Lung (tissue), 12 donors: ENCODE data around the gene EPB41L2. TPM values are rescaled to one million over a fixed set of nuclear protein-coding genes. Genes with fewer than 3 reads are reported as not detected.

Experiments used
- ATAC-seq: fragments of 200-7000 bp; cut with Tn5 transposase; one replicate; pipeline ENCODE4 v1.9.1; 2020; ENCODE audit warnings: moderate number of reproducible peaks; ENCODE audit not compliant: insufficient read depth, low FRiP score
- DNase-seq, 3 donors: peaks; one replicate each; pipeline ENCODE4 v3.0.0-alpha.2; 2013 to 2017
- H3K27ac ChIP-seq, 2 donors: one replicate each; pipeline ENCODE4 v1.5.1; 2013; ENCODE audit warnings: mild to moderate bottlenecking in 2 of 2, moderate library complexity in 2 of 2, control low read depth in 1 of 2, inconsistent platforms in 1 of 2, low read depth in 1 of 2, low read length in 1 of 2
- H3K27me3 ChIP-seq, 3 donors: one replicate each; pipeline ENCODE4 v1.5.1; 2013; ENCODE audit warnings: low read length in 2 of 3; ENCODE audit not compliant: control insufficient read depth in 3 of 3, insufficient read depth in 3 of 3
- H3K36me3 ChIP-seq, 4 donors: one replicate each; pipeline ENCODE4 v1.5.1; 2013; ENCODE audit warnings: low read length in 4 of 4, mild to moderate bottlenecking in 1 of 4, moderate library complexity in 1 of 4; ENCODE audit not compliant: control insufficient read depth in 4 of 4, insufficient read depth in 4 of 4
- H3K4me1 ChIP-seq, 5 donors: one replicate each; pipeline ENCODE4 v1.5.1; 2013; ENCODE audit warnings: low read length in 5 of 5, mild to moderate bottlenecking in 2 of 5, moderate library complexity in 1 of 5; ENCODE audit not compliant: control insufficient read depth in 5 of 5, insufficient read depth in 5 of 5
- H3K4me3 ChIP-seq: one replicate; pipeline ENCODE4 v1.5.1; 2013; ENCODE audit warnings: mild to moderate bottlenecking, control low read depth, moderate library complexity
- H3K9ac ChIP-seq, 2 donors: one replicate each; pipeline ENCODE4 v1.5.1; 2013; ENCODE audit warnings: low read length in 2 of 2, control low read depth in 1 of 2; ENCODE audit not compliant: insufficient read depth in 1 of 2
- H3K9me3 ChIP-seq, 4 donors: one replicate each; pipeline ENCODE4 v1.5.1; 2013; ENCODE audit warnings: low read length in 3 of 4, mild to moderate bottlenecking in 1 of 4, moderate library complexity in 1 of 4; ENCODE audit not compliant: control insufficient read depth in 4 of 4, insufficient read depth in 3 of 4
- WGBS, 2 donors: extraction: QIAGEN DNeasy Blood & Tissue Kit; methylation state at CpG; one replicate each; pipeline ENCODE4 v1.1.7; 2013; 5-methylcytosine and 5-hydroxymethylcytosine counted together
- polyA plus RNA-seq, 2 donors: library from polyadenylated mRNA; stranded (reverse); fragments of 200-250 nt; gene quantifications; one replicate each; pipeline ENCODE4 v1.2.1, GENCODE V29; 2013
- total RNA-seq, 2 donors: library from RNA; depleted of rRNA in 1 of 2; stranded (reverse); fragments of >200 nt in 1 of 2; gene quantifications; one replicate each; pipeline ENCODE4 v1.2.1, GENCODE V29; 2014 to 2021
- TF ChIP-seq, protein P1 (sequence below): IDR thresholded peaks from 2 replicates; pipeline ENCODE4 v1.5.1; 2012; ENCODE audit warnings: mild to moderate bottlenecking; ENCODE audit errors: control extremely low read depth, extremely low read depth
- donor health status: control.
- donor health status: control.
- donor health status: Bipolar disorder and iron deficiency.
- donor health status: healthy.
- donor health status: DM: yes; HTN: yes; CAD: no.

EPB41L2 gene
- total and polyA plus RNA-seq, 4 donors: 21.9 to 265 (median 52.7) TPM

DNA sequence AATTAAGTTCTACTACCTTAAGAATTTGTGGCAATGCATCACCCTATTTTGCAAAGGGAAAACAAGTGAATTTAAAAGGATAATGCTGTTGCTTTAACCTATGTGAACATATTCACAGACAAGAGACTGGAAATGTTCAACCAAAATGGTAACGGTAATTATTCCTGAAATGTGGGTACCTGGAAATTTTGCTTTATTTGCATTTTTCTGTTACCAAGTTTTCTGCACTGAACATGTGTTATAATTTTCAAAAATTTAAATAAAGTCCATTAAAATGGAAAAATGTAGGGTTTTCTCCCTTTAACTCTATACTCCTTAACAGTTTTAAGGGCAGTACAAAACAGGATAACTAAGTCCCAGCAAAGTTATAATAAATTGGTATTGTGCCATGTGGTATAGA lies 66.4 kb downstream of the EPB41L2 start:
- DNase-seq: no peak
- no peak overlapping the region for H3K27ac ChIP-seq
- H3K9me3 ChIP-seq: no peaks in the 10 kb centered on the region
- H3K4me1 ChIP-seq: peaks cover 5 to 53% (median 8%) of the 10 kb centered on the region in 5 donors
- H3K27me3 ChIP-seq: no peaks in the 10 kb centered on the region
- no peak overlapping the region for H3K4me3 ChIP-seq
- WGBS, 2 donors: 89 to 93% methylated on average over 1 of the region's 1 CpG
- H3K36me3 ChIP-seq: no peaks in the 10 kb centered on the region
- H3K9ac ChIP-seq: no peak overlapping the region
- TF ChIP-seq, protein P1, sequence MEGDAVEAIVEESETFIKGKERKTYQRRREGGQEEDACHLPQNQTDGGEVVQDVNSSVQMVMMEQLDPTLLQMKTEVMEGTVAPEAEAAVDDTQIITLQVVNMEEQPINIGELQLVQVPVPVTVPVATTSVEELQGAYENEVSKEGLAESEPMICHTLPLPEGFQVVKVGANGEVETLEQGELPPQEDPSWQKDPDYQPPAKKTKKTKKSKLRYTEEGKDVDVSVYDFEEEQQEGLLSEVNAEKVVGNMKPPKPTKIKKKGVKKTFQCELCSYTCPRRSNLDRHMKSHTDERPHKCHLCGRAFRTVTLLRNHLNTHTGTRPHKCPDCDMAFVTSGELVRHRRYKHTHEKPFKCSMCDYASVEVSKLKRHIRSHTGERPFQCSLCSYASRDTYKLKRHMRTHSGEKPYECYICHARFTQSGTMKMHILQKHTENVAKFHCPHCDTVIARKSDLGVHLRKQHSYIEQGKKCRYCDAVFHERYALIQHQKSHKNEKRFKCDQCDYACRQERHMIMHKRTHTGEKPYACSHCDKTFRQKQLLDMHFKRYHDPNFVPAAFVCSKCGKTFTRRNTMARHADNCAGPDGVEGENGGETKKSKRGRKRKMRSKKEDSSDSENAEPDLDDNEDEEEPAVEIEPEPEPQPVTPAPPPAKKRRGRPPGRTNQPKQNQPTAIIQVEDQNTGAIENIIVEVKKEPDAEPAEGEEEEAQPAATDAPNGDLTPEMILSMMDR: no peak
- no peak for ATAC-seq

DNA sequence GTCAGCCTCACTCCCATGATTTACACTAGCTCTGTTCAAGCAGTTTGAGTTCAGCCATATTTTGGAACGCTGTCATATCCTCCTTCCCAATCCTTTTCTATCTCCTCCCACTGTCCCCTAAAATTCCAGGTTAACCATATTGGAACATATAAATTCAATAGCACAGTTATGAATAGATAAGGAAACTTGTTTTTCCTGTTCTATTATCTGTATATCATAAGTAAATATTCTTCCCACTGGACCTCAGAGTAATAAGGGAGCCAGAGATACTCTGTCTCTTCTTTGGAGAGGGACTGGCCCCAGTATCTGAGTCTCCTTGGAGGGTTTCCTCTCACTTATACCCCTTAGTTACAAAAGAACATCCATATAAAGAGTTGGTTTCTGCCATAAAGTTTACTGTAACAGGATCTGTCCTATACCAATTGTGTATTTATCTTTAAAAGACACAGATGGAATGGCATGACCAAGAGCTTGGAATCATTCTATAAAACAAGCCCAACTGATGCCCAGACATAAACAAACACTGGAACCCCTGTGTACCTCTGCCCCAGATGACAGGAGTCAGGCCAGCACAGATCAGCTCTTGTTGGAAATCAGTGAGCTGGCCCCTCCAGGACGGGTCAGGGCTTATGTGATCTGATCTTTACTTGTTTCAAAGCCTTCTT lies 67.1 kb downstream of the EPB41L2 start:
- peaks cover 4 to 49% (median 5%) of the 10 kb centered on the region in 5 donors for H3K4me1 ChIP-seq
- no peak overlapping the region for H3K4me3 ChIP-seq
- DNase-seq (no peak), ATAC-seq (no peak)
- H3K27me3 ChIP-seq: no peaks in the 10 kb centered on the region
- no peak overlapping the region for H3K27ac ChIP-seq
- TF ChIP-seq, protein P1: no peak
- no peak overlapping the region for H3K9ac ChIP-seq
- WGBS, 2 donors: 82 to 91% methylated on average over 2 of the region's 2 CpGs
- no peaks in the 10 kb centered on the region for H3K9me3 ChIP-seq
- H3K36me3 ChIP-seq: no peaks in the 10 kb centered on the region

DNA sequence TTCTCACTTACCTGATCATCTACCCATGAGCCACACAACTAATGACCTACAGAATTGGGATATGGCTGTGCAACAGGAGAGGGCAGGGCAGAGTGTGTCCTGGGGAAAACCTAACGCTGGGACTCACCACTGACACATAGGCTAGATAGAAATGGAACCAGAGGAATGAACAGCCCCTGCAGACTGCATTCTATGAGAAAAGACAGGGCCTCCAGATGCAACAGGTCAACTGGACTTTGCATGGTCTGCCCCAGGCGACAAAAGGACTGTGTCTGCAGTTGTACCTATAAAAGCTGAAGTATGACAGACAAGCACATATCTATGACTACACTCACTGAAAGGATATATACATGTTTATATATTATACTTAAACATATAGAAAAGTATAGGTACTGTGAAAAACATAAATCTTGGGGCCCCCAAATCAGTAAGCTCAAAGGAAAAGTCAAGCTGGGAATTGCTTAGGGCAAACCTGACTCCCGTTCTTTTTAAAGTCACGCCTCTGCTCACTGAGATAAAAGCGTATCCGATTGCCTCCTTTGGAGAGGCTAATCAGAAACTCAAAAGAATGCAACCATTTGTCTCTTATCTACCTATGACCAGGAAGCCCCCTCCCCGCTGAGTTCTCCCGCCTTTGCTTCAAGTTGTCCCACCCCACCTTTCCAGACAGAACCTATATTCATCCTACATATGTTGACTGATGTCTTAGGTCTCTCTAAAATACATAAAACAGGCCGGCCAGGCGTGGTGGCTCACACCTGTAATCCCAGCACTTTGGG lies 68.5 kb downstream of the EPB41L2 start:
- H3K27ac ChIP-seq: no peak overlapping the region
- TF ChIP-seq, protein P1: no peak
- no peak for DNase-seq
- no peak overlapping the region for H3K4me3 ChIP-seq
- ATAC-seq: no peak
- 96 to 97% methylated on average over 10 of the region's 10 CpGs for WGBS, 2 donors
- peaks cover 3 to 35% (median 4%) of the 10 kb centered on the region in 5 donors for H3K4me1 ChIP-seq
- H3K27me3 ChIP-seq: no peaks in the 10 kb centered on the region
- H3K9ac ChIP-seq: no peak overlapping the region
- H3K36me3 ChIP-seq: no peaks in the 10 kb centered on the region
- no peaks in the 10 kb centered on the region for H3K9me3 ChIP-seq
